IMR-90 (cell line): ENCODE results near the gene PNPLA1. TPM values are rescaled to one million over a fixed set of nuclear protein-coding genes. Genes with fewer than 3 reads are reported as not detected.

Experiments used
- ATAC-seq: fragments of 200-7000 bp; cut with Tn5 transposase; 2 replicates; pipeline ENCODE4 v1.9.1; 2020; ENCODE audit warnings: low read depth, mild to moderate bottlenecking, moderate library complexity
- BruUV-seq: library from RNA; stranded (reverse); fragments of 400-500 nt; replicated peaks from 2 replicates; lab custom pipeline; 2021; lab: Mats Ljungman, UMichigan
- CTCF ChIA-PET: fragments of 300-600 bp; formaldehyde crosslinking; extraction: SDS; loops from one replicate; lab custom pipeline; 2021; ENCODE audit warnings: antibody characterized with exemption; lab: Yijun Ruan, JAX
- POLR2A ChIA-PET: fragments of 300-600 bp; sonication (Branson Sonifier 250); formaldehyde crosslinking; loops from one replicate; lab custom pipeline; 2022; ENCODE audit warnings: antibody characterized with exemption; ENCODE audit not compliant: unreplicated experiment; lab: Charles Lee
- DNase-seq: peaks from one replicate; pipeline ENCODE4 v3.0.0; 2013
- H2AFZ ChIP-seq: replicated peaks from 2 replicates; pipeline ENCODE3; 2013; ENCODE audit warnings: low read length, mild to moderate bottlenecking; ENCODE audit not compliant: poor library complexity
- H2AK5ac ChIP-seq: 2 replicates; pipeline ENCODE4 v1.6.1; 2013; ENCODE audit warnings: low read depth, low read length, inconsistent platforms
- H2AK9ac ChIP-seq: replicated peaks from 2 replicates; pipeline ENCODE3; 2013; ENCODE audit warnings: mild to moderate bottlenecking, low read depth, low read length, moderate library complexity; ENCODE audit not compliant: poor library complexity
- H2BK120ac ChIP-seq: 2 replicates; pipeline ENCODE4 v1.6.1; 2013; ENCODE audit warnings: low read depth, low read length, inconsistent platforms
- H2BK15ac ChIP-seq: 3 replicates; pipeline ENCODE4 v1.6.1; 2013; ENCODE audit warnings: low read depth, low read length, inconsistent platforms
- H2BK20ac ChIP-seq: 2 replicates; pipeline ENCODE4 v1.6.1; 2013; ENCODE audit warnings: low read depth, mild to moderate bottlenecking, inconsistent platforms, low read length, moderate library complexity
- H2BK5ac ChIP-seq: 2 replicates; pipeline ENCODE4 v1.6.1; 2013; ENCODE audit warnings: mild to moderate bottlenecking, low read depth, low read length, inconsistent platforms; ENCODE audit not compliant: poor library complexity, severe bottlenecking
- H3K14ac ChIP-seq: replicated peaks from 2 replicates; pipeline ENCODE4 v1.6.1; 2013; ENCODE audit warnings: low read depth, low read length, inconsistent platforms
- H3K18ac ChIP-seq: 2 replicates; pipeline ENCODE4 v1.6.1; 2013; ENCODE audit warnings: low read depth, low read length, control low read depth
- H3K23ac ChIP-seq: 2 replicates; pipeline ENCODE4 v1.6.1; 2013; ENCODE audit warnings: low read depth, low read length, inconsistent platforms
- H3K27ac ChIP-seq: 2 replicates; pipeline ENCODE4 v1.5.1; 2013; ENCODE audit warnings: mild to moderate bottlenecking, control low read depth, low read length; ENCODE audit not compliant: insufficient read depth
- H3K27me3 ChIP-seq: 2 replicates; pipeline ENCODE4 v1.6.1; 2013; ENCODE audit warnings: low read length; ENCODE audit not compliant: control insufficient read depth, insufficient read depth
- H3K36me3 ChIP-seq: 2 replicates; pipeline ENCODE4 v1.6.1; 2013; ENCODE audit warnings: low read length, mixed read lengths; ENCODE audit not compliant: control insufficient read depth, insufficient read depth
- H3K4ac ChIP-seq: 2 replicates; pipeline ENCODE4 v1.6.1; 2013; ENCODE audit warnings: low read depth, low read length, inconsistent platforms
- H3K4me1 ChIP-seq: 2 replicates; pipeline ENCODE4 v1.6.1; 2013; ENCODE audit warnings: low read length, mixed read lengths; ENCODE audit not compliant: control insufficient read depth, insufficient read depth
- H3K4me2 ChIP-seq: 2 replicates; pipeline ENCODE4 v1.6.1; 2013; ENCODE audit warnings: low read depth, mild to moderate bottlenecking, control low read depth, low read length, moderate library complexity
- H3K4me3 ChIP-seq: 2 replicates; pipeline ENCODE4 v1.5.1; 2013; ENCODE audit warnings: low read depth, mild to moderate bottlenecking, control low read depth, low read length, moderate library complexity; ENCODE audit not compliant: insufficient read depth
- H3K56ac ChIP-seq: 2 replicates; pipeline ENCODE4 v1.6.1; 2013; ENCODE audit warnings: low read length, inconsistent platforms; ENCODE audit not compliant: insufficient read depth; ENCODE audit errors: extremely low read depth
- H3K79me1 ChIP-seq, 2 experiments: 2 replicates each; pipeline ENCODE4 v1.6.1; 2013; ENCODE audit warnings: low read length in 2 of 2, inconsistent platforms in 1 of 2, low read depth in 1 of 2
- H3K9ac ChIP-seq: 2 replicates; pipeline ENCODE4 v1.6.1; 2013; ENCODE audit warnings: low read depth, low read length, control low read depth
- H3K9me1 ChIP-seq: 2 replicates; pipeline ENCODE4 v1.6.1; 2013; ENCODE audit warnings: low read length, inconsistent platforms; ENCODE audit not compliant: insufficient read depth
- H3K9me3 ChIP-seq: 2 replicates; pipeline ENCODE4 v1.6.1; 2013; ENCODE audit warnings: low read length; ENCODE audit not compliant: control insufficient read depth, insufficient read depth
- H4K20me1 ChIP-seq: 2 replicates; pipeline ENCODE4 v1.6.1; 2013; ENCODE audit warnings: low read length, inconsistent platforms; ENCODE audit not compliant: insufficient read depth
- H4K5ac ChIP-seq: 2 replicates; pipeline ENCODE4 v1.6.1; 2013; ENCODE audit warnings: mild to moderate bottlenecking, low read depth, low read length, control low read depth
- H4K8ac ChIP-seq, 2 experiments: 2 replicates each; pipeline ENCODE4 v1.6.1; 2013; ENCODE audit warnings: low read depth in 2 of 2, low read length in 2 of 2, control low read depth in 1 of 2, inconsistent platforms in 1 of 2
- H4K91ac ChIP-seq: 2 replicates; pipeline ENCODE4 v1.6.1; 2013; ENCODE audit warnings: low read depth, low read length, inconsistent platforms; ENCODE audit not compliant: insufficient read depth
- BHLHE40 ChIP-seq: fragments of 150-350 bp; IDR thresholded peaks from 2 replicates; pipeline ENCODE4 v1.6.1; 2016; ENCODE audit warnings: mild to moderate bottlenecking, low read depth, low read length
- CEBPB ChIP-seq: IDR thresholded peaks from 2 replicates; pipeline ENCODE4 v1.6.1; 2012; ENCODE audit warnings: low read depth, low read length, improper control_type of control experiment
- CHD1 ChIP-seq: IDR thresholded peaks from 2 replicates; pipeline ENCODE4 v1.6.1; 2012; ENCODE audit warnings: low read depth, low read length, improper control_type of control experiment
- CTCF ChIP-seq: conservative IDR thresholded peaks from 2 replicates; pipeline ENCODE4 v1.5.1; 2012; ENCODE audit warnings: mild to moderate bottlenecking, low read depth, low read length, improper control_type of control experiment
- ELK1 ChIP-seq: fragments of 150-350 bp; IDR thresholded peaks from 2 replicates; pipeline ENCODE4 v1.6.1; 2016; ENCODE audit warnings: low read depth, mild to moderate bottlenecking, low read length, moderate library complexity, borderline replicate concordance
- FOS ChIP-seq: fragments of 150-350 bp; IDR thresholded peaks from 2 replicates; pipeline ENCODE4 v1.6.1; 2016; ENCODE audit warnings: low read depth, low read length
- MAFK ChIP-seq: IDR thresholded peaks from 2 replicates; pipeline ENCODE4 v1.6.1; 2012; ENCODE audit warnings: low read depth, low read length, improper control_type of control experiment
- MAZ ChIP-seq: IDR thresholded peaks from 2 replicates; pipeline ENCODE4 v1.6.1; 2012; ENCODE audit warnings: low read depth, mild to moderate bottlenecking, low read length, improper control_type of control experiment, moderate library complexity, borderline replicate concordance
- MXI1 ChIP-seq: IDR thresholded peaks from 2 replicates; pipeline ENCODE4 v1.6.1; 2012; ENCODE audit warnings: low read depth, mild to moderate bottlenecking, low read length, moderate library complexity, borderline replicate concordance
- NFE2L2 ChIP-seq: fragments of 150-350 bp; IDR thresholded peaks from 2 replicates; pipeline ENCODE4 v1.6.1; 2016; ENCODE audit warnings: low read depth, mild to moderate bottlenecking, low read length
- POLR2A ChIP-seq: IDR thresholded peaks from 2 replicates; pipeline ENCODE4 v1.6.1; 2012; ENCODE audit warnings: mild to moderate bottlenecking, low read depth, low read length
- RAD21 ChIP-seq: IDR thresholded peaks from 2 replicates; pipeline ENCODE4 v1.6.1; 2012; ENCODE audit warnings: low read length, improper control_type of control experiment
- RCOR1 ChIP-seq: IDR thresholded peaks from 2 replicates; pipeline ENCODE4 v1.6.1; 2012; ENCODE audit warnings: mild to moderate bottlenecking, low read length, improper control_type of control experiment; ENCODE audit not compliant: insufficient replicate concordance
- RFX5 ChIP-seq: IDR thresholded peaks from 2 replicates; pipeline ENCODE4 v1.8.0; 2012; ENCODE audit warnings: low read depth, mild to moderate bottlenecking, low read length, moderate library complexity
- SMC3 ChIP-seq: fragments of 150-350 bp; IDR thresholded peaks from 2 replicates; pipeline ENCODE4 v1.6.1; 2016; ENCODE audit warnings: low read depth, mild to moderate bottlenecking, antibody characterized with exemption, low read length, moderate library complexity
- USF2 ChIP-seq: fragments of 150-350 bp; IDR thresholded peaks from 2 replicates; pipeline ENCODE4 v1.6.1; 2017; ENCODE audit warnings: mild to moderate bottlenecking, antibody characterized with exemption, low read length, low read depth
- WGBS, 2 experiments: methylation state at CpG; one replicate each; pipeline versions ENCODE4 v1.1.5 to v1.1.7; 2013; ENCODE audit warnings: missing lambda C conversion rate in 2 of 2; ENCODE audit not compliant: insufficient read length in 1 of 2; ENCODE audit errors: extremely low coverage in 2 of 2; 5-methylcytosine and 5-hydroxymethylcytosine counted together
- dilution Hi-C: fragments of 300-500 bp; cut with HindIII; formaldehyde crosslinking; loops from one replicate; pipeline ENCODE4 v1.14.3; 2018; ENCODE audit warnings: low sequenced_read_pairs; ENCODE audit not compliant: unreplicated experiment
- in situ Hi-C: fragments of 300-500 bp; cut with MboI; formaldehyde crosslinking; loops from 3 replicates; pipeline ENCODE4 v1.14.3; 2019; ENCODE audit warnings: low sequenced_read_pairs, inconsistent platforms, mixed read lengths
- intact Hi-C: fragments of 100-400 bp; cut with micrococcal nuclease; formaldehyde crosslinking; loops from 2 replicates; pipeline ENCODE4 v1.10.0; 2022
- polyA plus RNA-seq, 3 experiments: library from polyadenylated mRNA; depleted of rRNA; stranded (reverse); fragments of >200 nt; gene quantifications; 2 replicates each; pipeline ENCODE4 v1.2.3, GENCODE V29; 2012; ENCODE audit warnings: low replicate concordance in 1 of 3
- total RNA-seq: library from RNA; depleted of rRNA; stranded (reverse); fragments of >200 nt; gene quantifications from 2 replicates; pipeline ENCODE4 v1.2.3, GENCODE V29; 2012

The PNPLA1 gene
- total and polyA plus RNA-seq, 2 of the 4 experiments (the other 2 are of a cell fraction): not detected

GRCh38 chr6:36292170-36292569 lies 22.3 kb downstream of the PNPLA1 start:
- no peaks in the 10 kb centered on the region for H3K36me3 ChIP-seq
- no peak overlapping the region for H3K14ac ChIP-seq
- H3K27me3 ChIP-seq: peaks cover 59% of the 10 kb centered on the region
- no peak overlapping the region for H2AK5ac ChIP-seq
- no peak overlapping the region for H2BK20ac ChIP-seq
- dilution Hi-C loops (no loop called here), intact Hi-C loops (no loop called here), in situ Hi-C loops (no loop called here)
- H3K4me2 ChIP-seq: no peak overlapping the region
- no TSS peak for BruUV-seq
- no peaks in the 10 kb centered on the region for H3K4me1 ChIP-seq
- no peak overlapping the region for H3K23ac ChIP-seq
- H3K18ac ChIP-seq: no peak overlapping the region
- no peak overlapping the region for H2AK9ac ChIP-seq
- H2BK15ac ChIP-seq: no peak overlapping the region
- no peak overlapping the region for H3K9ac ChIP-seq
- DNase-seq (no peak), ATAC-seq (no peak)
- H3K27ac ChIP-seq: no peak overlapping the region
- TF ChIP-seq RCOR1: no peak
- no peak for TF ChIP-seq CEBPB
- TF ChIP-seq CHD1: no peak
- no peak for TF ChIP-seq CTCF
- TF ChIP-seq MAFK: no peak
- no peak for TF ChIP-seq RFX5
- no peak for TF ChIP-seq ELK1
- no peak for TF ChIP-seq MAZ
- no peak for TF ChIP-seq FOS
- no peak for TF ChIP-seq POLR2A
- TF ChIP-seq SMC3: no peak
- TF ChIP-seq RAD21: no peak
- TF ChIP-seq USF2: no peak
- TF ChIP-seq NFE2L2: no peak
- TF ChIP-seq BHLHE40: no peak
- no peak for TF ChIP-seq MXI1
- H2BK120ac ChIP-seq: no peak overlapping the region
- no peak overlapping the region for H2AFZ ChIP-seq
- no peak overlapping the region for H4K8ac ChIP-seq
- H4K20me1 ChIP-seq: no peaks in the 10 kb centered on the region; the same call in 1 of the 2 replicates
- CTCF ChIA-PET: interaction anchor here (0.5 kb wide), 1 partner anchor 86 kb away, joined by 3 read pairs; no protein-coding TSS in a partner anchor
- H3K4ac ChIP-seq: no peak overlapping the region
- H4K91ac ChIP-seq: no peak overlapping the region
- no peaks in the 10 kb centered on the region for H3K9me1 ChIP-seq
- H4K5ac ChIP-seq: no peak overlapping the region
- H3K79me1 ChIP-seq: no peaks in the 10 kb centered on the region
- POLR2A ChIA-PET: no interaction called here
- 51% methylated on average over 5 of the region's 6 CpGs; no CpG with 5 or more reads in 1 of the 2 experiments for WGBS, 2 experiments
- H3K9me3 ChIP-seq: no peaks in the 10 kb centered on the region
- no peak overlapping the region for H2BK5ac ChIP-seq
- H3K4me3 ChIP-seq: no peak overlapping the region
- no peak overlapping the region for H3K56ac ChIP-seq
